Right forelimb (tissue), 1 donor: ENCODE results near the gene KDM4D.
"Not testable (repeated sequence)": the region's sequence is repeated elsewhere in the genome, so short reads cannot be mapped to it uniquely, and the experiment has no call there.

Source experiments
- DNase-seq: peaks from one replicate; pipeline ENCODE4 v3.0.0-alpha.2; 2018

KDM4D gene

DNA sequence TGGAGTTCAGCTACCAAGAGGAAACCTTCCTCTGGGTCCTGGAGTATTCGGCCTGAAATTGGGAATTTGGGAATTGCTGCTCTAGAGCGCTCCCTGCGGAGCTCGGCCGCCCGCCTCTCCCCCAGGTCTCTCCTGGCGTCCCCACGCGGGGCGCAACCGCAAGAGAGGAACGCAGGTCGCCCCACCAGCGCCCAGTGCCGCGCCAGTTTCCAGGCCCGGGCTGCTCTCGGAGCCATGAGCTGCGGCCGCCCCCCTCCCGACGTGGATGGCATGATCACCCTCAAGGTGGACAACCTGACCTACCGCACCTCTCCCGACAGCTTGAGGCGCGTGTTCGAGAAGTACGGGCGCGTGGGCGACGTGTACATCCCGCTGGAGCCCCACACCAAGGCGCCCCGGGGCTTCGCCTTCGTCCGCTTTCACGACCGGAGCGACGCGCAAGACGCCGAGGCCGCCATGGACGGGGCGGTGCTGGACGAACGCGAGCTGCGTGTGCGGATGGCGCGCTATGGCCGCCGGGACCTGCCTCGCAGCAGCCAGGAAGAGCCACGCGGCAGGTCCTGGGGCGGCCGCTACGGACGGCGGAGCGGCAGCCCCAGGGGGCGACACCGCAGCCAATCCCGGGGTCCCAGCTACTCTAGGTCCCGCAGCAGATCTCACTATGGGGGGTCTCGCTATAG is 64.0 kb downstream of the KDM4D start:
- not testable (repeated sequence) for DNase-seq

DNA sequence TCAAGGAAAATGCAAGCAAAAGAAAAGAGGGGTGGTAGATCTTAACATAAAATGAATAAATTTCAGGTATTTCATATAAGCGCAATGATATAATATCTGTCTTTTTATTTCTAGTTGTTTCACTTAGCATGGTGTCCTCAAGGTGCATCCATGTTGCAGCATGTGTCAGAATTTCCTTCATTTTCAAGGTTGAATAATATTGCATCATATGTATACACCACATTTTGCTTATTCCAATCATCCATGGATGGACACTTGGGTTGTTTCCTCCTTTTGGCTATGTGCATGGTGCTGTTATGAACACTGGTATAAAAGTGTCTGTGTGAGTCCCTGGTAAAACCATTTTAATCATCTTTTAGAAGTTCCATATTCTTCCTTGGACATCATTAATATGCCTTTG is 68.7 kb downstream of the KDM4D start:
- no peak for DNase-seq

DNA sequence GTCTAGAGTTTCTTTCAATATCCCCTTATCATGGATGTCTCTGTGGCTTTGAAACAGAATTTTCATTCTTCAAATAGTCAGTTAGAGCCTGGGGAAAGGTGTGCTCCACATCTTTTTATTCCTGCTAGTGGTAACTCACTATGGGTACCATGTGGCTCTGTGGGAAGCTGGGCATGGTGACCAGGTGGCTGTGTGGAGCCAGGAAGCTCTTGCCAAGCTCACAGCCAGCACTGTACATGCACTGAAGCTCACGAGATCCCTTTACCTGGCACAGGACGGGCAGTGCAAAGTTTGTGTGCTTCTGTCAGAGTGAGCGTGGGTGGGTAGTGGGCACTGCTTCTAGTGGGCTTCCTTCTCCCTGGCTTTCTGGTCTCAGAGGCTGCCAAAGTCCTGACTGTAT is 69.4 kb downstream of the KDM4D start:
- no peak for DNase-seq

DNA sequence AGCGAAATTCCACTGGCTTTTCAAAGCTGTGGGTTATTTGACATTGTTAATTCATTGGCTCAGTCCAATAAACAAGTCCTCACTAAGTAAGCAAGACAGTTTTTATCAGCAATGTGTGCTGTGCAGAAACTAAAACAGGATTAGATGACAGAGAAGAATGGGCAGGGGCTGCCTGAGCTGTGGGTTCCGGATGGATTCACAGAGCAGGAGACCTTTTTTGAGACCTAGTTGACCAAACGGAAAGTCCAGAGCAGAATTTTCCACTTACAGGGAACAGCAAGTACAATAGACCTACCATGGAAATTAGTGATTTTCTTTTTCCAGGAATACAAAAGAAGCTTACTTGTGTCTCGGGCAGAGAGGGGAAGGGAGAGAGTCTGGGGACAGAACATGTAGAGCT is 70.5 kb downstream of the KDM4D start:
- no peak for DNase-seq

DNA sequence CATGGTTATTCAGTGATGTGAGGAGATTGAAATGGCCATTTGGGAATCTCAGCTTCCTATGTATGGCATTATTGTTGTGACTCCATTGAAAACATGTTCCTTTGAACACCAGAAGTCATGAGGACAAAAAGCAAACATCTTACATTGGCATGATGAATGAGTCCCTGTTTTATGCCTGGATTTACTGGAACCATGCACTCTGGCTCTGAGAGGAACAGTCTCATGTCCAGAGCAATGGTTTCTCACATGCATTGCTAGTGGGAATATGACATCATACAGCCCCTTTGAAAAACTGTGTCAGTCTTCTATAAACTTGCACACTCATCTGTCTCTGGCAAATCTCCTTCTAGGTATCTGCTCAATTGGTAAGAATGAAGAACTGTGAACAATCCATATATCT is 72.3 kb downstream of the KDM4D start:
- DNase-seq: no peak
